PC-3 (cell line): Measurements from ENCODE around the gene SERPING1.

Experiments used
- CTCF ChIP-seq: fragments of 300-600 bp; sonication (generic); conservative IDR thresholded peaks from 2 replicates; pipeline ENCODE4 v1.5.1; 2017; ENCODE audit warnings: antibody characterized with exemption, low read depth, mild to moderate bottlenecking, low read length
- EZH2phosphoT487 ChIP-seq: fragments of 300-600 bp; sonication (generic); IDR thresholded peaks from 2 replicates; pipeline ENCODE4 v1.6.1; 2018; ENCODE audit warnings: mild to moderate bottlenecking, antibody characterized with exemption, low read length, borderline replicate concordance

- TF ChIP-seq CTCF (no peak), EZH2phosphoT487 (no peak)
Observed at GRCh38 chr11:57556041-57556440, 41.4 kb upstream of the SERPING1 start.
